Measurements from ENCODE around the gene ARHGAP1. TPM values are rescaled to one million over a fixed set of nuclear protein-coding genes. Genes with fewer than 3 reads are reported as not detected.

Gene ARHGAP1
- total RNA-seq, 1 donor from 2014 or later, result 8.1 TPM

DNA sequence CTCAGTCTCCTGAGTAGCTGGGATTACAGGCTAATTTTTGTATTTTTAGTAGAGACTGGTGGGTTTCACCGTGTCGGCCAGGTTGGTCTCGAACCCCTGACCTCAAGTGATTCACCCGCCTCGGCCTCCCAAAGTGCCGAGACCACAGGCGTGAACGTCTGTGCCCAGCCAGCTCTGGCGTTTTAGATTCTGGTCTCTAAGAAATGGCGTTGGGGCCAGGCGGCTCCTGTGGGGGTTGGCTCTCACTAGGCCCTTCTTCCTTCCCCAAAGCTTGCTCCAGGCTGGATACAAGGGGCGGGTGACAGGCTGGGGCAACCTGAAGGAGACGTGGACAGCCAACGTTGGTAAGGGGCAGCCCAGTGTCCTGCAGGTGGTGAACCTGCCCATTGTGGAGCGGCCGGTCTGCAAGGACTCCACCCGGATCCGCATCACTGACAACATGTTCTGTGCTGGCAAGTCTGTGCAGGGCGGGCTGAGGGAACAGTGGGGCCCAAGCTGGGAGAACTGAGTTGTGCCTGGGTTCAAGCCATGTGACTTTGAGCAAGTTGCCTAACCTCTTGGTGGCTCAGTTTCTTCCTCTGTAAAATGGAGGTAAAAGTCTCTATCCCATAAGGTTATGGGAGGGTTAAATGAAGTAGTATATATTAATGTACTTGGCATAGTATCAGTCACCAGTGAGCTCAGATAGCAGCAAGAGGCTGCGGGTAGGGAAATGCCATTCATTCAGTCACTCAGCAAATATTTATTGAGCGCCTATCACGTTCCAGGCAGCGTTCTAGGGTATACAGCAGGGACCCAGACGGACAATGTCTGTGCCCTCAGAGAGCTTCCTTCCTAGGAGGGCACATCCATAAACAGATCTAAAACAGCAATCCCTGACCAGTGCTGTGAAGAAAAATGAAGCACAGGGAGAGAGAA is 28.9 kb upstream of the ARHGAP1 start:
- Histone ChIP-seq H3K9me3 (ENCODE audit: low read depth) (no peaks in the 10 kb centered on the region), H3F3A (ENCODE audit: low read depth) (no peaks in the 10 kb centered on the region), H3K4me1 (no peaks in the 10 kb centered on the region), H3K4me2 (no peak overlapping the region), H3K27me3 (no peaks in the 10 kb centered on the region), H3K4me3 (no peak overlapping the region), H3K27ac (no peak overlapping the region), H3K9ac (no peak overlapping the region), H3K36me3 (no peaks in the 10 kb centered on the region), H4K20me1 (ENCODE audit: low read depth) (no peaks in the 10 kb centered on the region), H3K79me2 (ENCODE audit: low read depth) (no peaks in the 10 kb centered on the region), H2AFZ (replicated peaks) (no peak overlapping the region)
- peaks cover 4% of the 10 kb centered on the region for H3K4me1 Mint-ChIP-seq
- H3K27me3 Mint-ChIP-seq (ENCODE audit: insufficient read depth, low read depth), result no peaks in the 10 kb centered on the region
- H3K36me3 Mint-ChIP-seq, result no peaks in the 10 kb centered on the region
- no peaks in the 10 kb centered on the region for H3K9me3 Mint-ChIP-seq
- DNase-seq (ENCODE audit: low spot score), result no peak
- no peak overlapping the region for H3K27ac Mint-ChIP-seq
- H3K4me3 Mint-ChIP-seq, result no peak overlapping the region
- no peak for TF ChIP-seq EZH2 (IDR thresholded peaks at IDR 0.05)
- TF ChIP-seq, protein P1, sequence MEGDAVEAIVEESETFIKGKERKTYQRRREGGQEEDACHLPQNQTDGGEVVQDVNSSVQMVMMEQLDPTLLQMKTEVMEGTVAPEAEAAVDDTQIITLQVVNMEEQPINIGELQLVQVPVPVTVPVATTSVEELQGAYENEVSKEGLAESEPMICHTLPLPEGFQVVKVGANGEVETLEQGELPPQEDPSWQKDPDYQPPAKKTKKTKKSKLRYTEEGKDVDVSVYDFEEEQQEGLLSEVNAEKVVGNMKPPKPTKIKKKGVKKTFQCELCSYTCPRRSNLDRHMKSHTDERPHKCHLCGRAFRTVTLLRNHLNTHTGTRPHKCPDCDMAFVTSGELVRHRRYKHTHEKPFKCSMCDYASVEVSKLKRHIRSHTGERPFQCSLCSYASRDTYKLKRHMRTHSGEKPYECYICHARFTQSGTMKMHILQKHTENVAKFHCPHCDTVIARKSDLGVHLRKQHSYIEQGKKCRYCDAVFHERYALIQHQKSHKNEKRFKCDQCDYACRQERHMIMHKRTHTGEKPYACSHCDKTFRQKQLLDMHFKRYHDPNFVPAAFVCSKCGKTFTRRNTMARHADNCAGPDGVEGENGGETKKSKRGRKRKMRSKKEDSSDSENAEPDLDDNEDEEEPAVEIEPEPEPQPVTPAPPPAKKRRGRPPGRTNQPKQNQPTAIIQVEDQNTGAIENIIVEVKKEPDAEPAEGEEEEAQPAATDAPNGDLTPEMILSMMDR (IDR thresholded peaks at IDR 0.05), result no peak
- TF ChIP-seq EZH2phosphoT487 (IDR thresholded peaks at IDR 0.05), result no peak

DNA sequence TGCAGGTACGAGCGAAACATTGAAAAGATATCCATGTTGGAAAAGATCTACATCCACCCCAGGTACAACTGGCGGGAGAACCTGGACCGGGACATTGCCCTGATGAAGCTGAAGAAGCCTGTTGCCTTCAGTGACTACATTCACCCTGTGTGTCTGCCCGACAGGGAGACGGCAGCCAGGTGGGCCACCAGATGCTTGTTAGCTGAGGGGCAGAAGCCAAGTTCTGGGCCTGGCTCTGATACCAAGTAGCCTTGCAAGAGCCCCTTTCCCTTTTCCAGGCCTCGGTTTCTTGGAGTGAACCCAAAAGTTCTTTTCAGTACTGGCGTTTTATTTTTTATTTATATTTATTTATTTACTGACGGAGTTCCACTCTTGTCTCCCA is 28.2 kb upstream of the ARHGAP1 start:
- Mint-ChIP-seq H3K27ac (no peak overlapping the region), H3K4me1 (peaks cover 9% of the 10 kb centered on the region), H3K4me3 (no peak overlapping the region), H3K27me3 (ENCODE audit: insufficient read depth, low read depth) (no peaks in the 10 kb centered on the region), H3K36me3 (no peaks in the 10 kb centered on the region), H3K9me3 (no peaks in the 10 kb centered on the region)
- no peak overlapping the region for H3K4me3 ChIP-seq
- no peak for DNase-seq (ENCODE audit: low spot score)
- no peaks in the 10 kb centered on the region for H3K27me3 ChIP-seq
- H4K20me1 ChIP-seq (ENCODE audit: low read depth), result no peaks in the 10 kb centered on the region
- no peaks in the 10 kb centered on the region for H3K9me3 ChIP-seq (ENCODE audit: low read depth)
- H3F3A ChIP-seq (ENCODE audit: low read depth), result no peaks in the 10 kb centered on the region
- no peaks in the 10 kb centered on the region for H3K36me3 ChIP-seq
- no peaks in the 10 kb centered on the region for H3K4me1 ChIP-seq
- no peak overlapping the region for H3K9ac ChIP-seq
- H2AFZ ChIP-seq (replicated peaks), result no peak overlapping the region
- TF ChIP-seq, protein P1 (IDR thresholded peaks at IDR 0.05), result no peak
- no peak for TF ChIP-seq EZH2phosphoT487 (IDR thresholded peaks at IDR 0.05)
- TF ChIP-seq EZH2 (IDR thresholded peaks at IDR 0.05), result no peak
- no peak overlapping the region for H3K27ac ChIP-seq
- H3K79me2 ChIP-seq (ENCODE audit: low read depth), result no peaks in the 10 kb centered on the region
- H3K4me2 ChIP-seq, result no peak overlapping the region

DNA sequence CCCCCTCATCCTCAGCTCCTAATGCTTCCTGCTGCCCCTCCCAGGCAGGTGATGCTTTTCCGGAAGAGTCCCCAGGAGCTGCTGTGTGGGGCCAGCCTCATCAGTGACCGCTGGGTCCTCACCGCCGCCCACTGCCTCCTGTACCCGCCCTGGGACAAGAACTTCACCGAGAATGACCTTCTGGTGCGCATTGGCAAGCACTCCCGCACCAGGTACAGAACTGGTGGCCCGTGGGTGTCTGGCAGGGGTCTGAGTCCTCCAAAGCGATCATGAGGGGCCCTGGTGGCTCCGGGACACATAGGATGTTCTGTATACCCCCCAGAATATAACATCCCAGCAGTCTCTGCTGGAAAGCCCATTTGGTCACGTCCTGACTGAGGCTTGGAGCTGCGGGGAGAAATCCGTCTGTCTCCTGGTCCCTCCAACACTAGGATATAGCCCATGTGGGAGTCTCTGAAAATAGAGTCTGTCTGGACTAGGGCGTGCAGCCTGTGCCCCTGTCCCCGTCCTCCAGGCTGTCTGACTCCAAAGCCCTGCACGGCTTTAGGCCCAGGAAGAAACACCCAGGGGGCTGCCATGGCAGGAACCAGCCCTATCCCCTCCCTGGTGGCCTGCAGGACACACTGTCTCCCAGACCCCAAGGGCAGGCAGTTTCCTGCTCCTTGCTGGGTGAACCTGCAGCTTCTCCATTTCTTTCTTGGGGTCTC is 27.7 kb upstream of the ARHGAP1 start:
- Mint-ChIP-seq H3K27ac (no peak overlapping the region), H3K9me3 (no peaks in the 10 kb centered on the region), H3K4me3 (no peak overlapping the region), H3K27me3 (ENCODE audit: insufficient read depth, low read depth) (no peaks in the 10 kb centered on the region), H3K4me1 (peaks cover 9% of the 10 kb centered on the region), H3K36me3 (no peaks in the 10 kb centered on the region)
- Histone ChIP-seq H3K9ac (no peak overlapping the region), H3F3A (ENCODE audit: low read depth) (no peaks in the 10 kb centered on the region), H3K4me3 (no peak overlapping the region), H2AFZ (replicated peaks) (no peak overlapping the region), H3K27me3 (no peaks in the 10 kb centered on the region), H3K79me2 (ENCODE audit: low read depth) (no peaks in the 10 kb centered on the region), H3K4me1 (no peaks in the 10 kb centered on the region), H3K9me3 (ENCODE audit: low read depth) (no peaks in the 10 kb centered on the region), H3K27ac (no peak overlapping the region), H3K4me2 (no peak overlapping the region), H3K36me3 (no peaks in the 10 kb centered on the region), H4K20me1 (ENCODE audit: low read depth) (no peaks in the 10 kb centered on the region)
- DNase-seq (ENCODE audit: low spot score), result no peak
- TF ChIP-seq EZH2 (IDR thresholded peaks at IDR 0.05) (no peak), EZH2phosphoT487 (IDR thresholded peaks at IDR 0.05) (no peak)
- TF ChIP-seq, protein P1 (IDR thresholded peaks at IDR 0.05), result no peak

Measured in neural progenitor cell (in vitro differentiated cells).